ENCODE data around the gene SYCP2. TPM values are rescaled to one million over a fixed set of nuclear protein-coding genes. Genes with fewer than 3 reads are reported as not detected.

The SYCP2 gene
- total and polyA plus RNA-seq, 2 of the 8 experiments (the other 6 are each of a cell fraction or from before 2014, with no cell fraction given) = 0.02 to 0.50 TPM

GRCh38 chr20:59936409-59936808 lies 3.0 kb upstream of the SYCP2 start:
- POLR2A ChIA-PET (ENCODE audit: partially characterized antibody) = no interaction called here

More at GRCh38 chr20:59936409-59936808, 3.0 kb upstream of the SYCP2 start:
- Histone ChIP-seq H3K4ac (replicated peaks; ENCODE audit: insufficient read length, low read depth, low read length) (no peak overlapping the region), H3K36me3 (ENCODE audit: control insufficient read depth in 2 of 4, insufficient read depth in 4 of 4, low read length in 3 of 4) (peaks cover 0 to 13% (median 0%) of the 10 kb centered on the region in 4 experiments; a peak in 2 of 8 replicates), H3K9ac (replicated peaks in 1 of 4; ENCODE audit: extremely low read depth in 1 of 4, low read depth in 3 of 4, low read length in 3 of 4) (no peak overlapping the region), H2BK12ac (ENCODE audit: low read depth, low read length) (no peak overlapping the region), H3K27me3 (replicated peaks in 1 of 4; ENCODE audit: control insufficient read depth in 3 of 4, extremely low read depth in 1 of 4, insufficient read depth in 3 of 4, low read length in 3 of 4) (peaks cover 9 to 38% (median 30%) of the 10 kb centered on the region in 4 experiments), H3K9me3 (ENCODE audit: insufficient read depth in 2 of 2, low read depth in 1 of 2, low read length in 1 of 2) (peaks cover 5 to 19% of the 10 kb centered on the region in 2 experiments; a peak in 3 of 4 replicates), H3K56ac (replicated peaks; ENCODE audit: insufficient read length, low read depth, low read length) (no peak overlapping the region), H3K79me1 (ENCODE audit: low read depth, low read length) (no peaks in the 10 kb centered on the region), H2BK20ac (ENCODE audit: low read length) (no peak overlapping the region), H2BK5ac (ENCODE audit: low read depth, low read length) (no peak overlapping the region), H2BK15ac (ENCODE audit: low read length) (no peak overlapping the region), H3K23ac (ENCODE audit: insufficient read length) (no peak overlapping the region), H2AFZ (ENCODE audit: low read length) (no peak overlapping the region), H2AK5ac (ENCODE audit: low read depth, low read length) (no peak overlapping the region), H3K4me1 (replicated peaks in 1 of 4; ENCODE audit: control insufficient read depth in 3 of 4, insufficient read depth in 4 of 4, low read length in 3 of 4) (peaks cover 0 to 4% (median 2%) of the 10 kb centered on the region in 4 experiments; a peak in 4 of 7 replicates), H4K91ac (replicated peaks; ENCODE audit: insufficient read length, low read length) (no peak overlapping the region), H2BK120ac (replicated peaks; ENCODE audit: low read depth, low read length) (no peak overlapping the region), H3K23me2 (ENCODE audit: low read depth, low read length) (peaks cover 18% of the 10 kb centered on the region), H3K14ac (ENCODE audit: insufficient read length) (no peak overlapping the region), H4K8ac (ENCODE audit: extremely low read depth, insufficient read depth, low read length) (no peak overlapping the region), H3K27ac (ENCODE audit: low read depth, low read length) (no peak overlapping the region), H3K4me3 (ENCODE audit: extremely low read depth in 1 of 4, insufficient read depth in 2 of 4, low read depth in 3 of 4, low read length in 4 of 4) (no peak overlapping the region), H4K5ac (ENCODE audit: insufficient read length, low read depth, low read length) (no peak overlapping the region), H3K79me2 (ENCODE audit: control insufficient read depth in 1 of 2, insufficient read depth in 2 of 2, low read length in 2 of 2) (no peaks in the 10 kb centered on the region; a peak in 1 of 4 replicates), H3K18ac (ENCODE audit: extremely low read depth, low read length) (no peak overlapping the region), H4K20me1 (replicated peaks in 1 of 2; ENCODE audit: control insufficient read depth in 1 of 2, insufficient read depth in 2 of 2, low read length in 2 of 2) (peaks cover 0 to 7% of the 10 kb centered on the region in 2 experiments), H3K4me2 (ENCODE audit: insufficient read depth in 1 of 2, low read depth in 2 of 2, low read length in 2 of 2) (no peak overlapping the region)
- TF ChIP-seq, protein P1, sequence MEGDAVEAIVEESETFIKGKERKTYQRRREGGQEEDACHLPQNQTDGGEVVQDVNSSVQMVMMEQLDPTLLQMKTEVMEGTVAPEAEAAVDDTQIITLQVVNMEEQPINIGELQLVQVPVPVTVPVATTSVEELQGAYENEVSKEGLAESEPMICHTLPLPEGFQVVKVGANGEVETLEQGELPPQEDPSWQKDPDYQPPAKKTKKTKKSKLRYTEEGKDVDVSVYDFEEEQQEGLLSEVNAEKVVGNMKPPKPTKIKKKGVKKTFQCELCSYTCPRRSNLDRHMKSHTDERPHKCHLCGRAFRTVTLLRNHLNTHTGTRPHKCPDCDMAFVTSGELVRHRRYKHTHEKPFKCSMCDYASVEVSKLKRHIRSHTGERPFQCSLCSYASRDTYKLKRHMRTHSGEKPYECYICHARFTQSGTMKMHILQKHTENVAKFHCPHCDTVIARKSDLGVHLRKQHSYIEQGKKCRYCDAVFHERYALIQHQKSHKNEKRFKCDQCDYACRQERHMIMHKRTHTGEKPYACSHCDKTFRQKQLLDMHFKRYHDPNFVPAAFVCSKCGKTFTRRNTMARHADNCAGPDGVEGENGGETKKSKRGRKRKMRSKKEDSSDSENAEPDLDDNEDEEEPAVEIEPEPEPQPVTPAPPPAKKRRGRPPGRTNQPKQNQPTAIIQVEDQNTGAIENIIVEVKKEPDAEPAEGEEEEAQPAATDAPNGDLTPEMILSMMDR (IDR thresholded peaks at IDR 0.05; ENCODE audit: control extremely low read depth in 1 of 3, insufficient read depth in 1 of 3, low read depth in 1 of 3, low read length in 3 of 3) = no peak
- 93% methylated on average over 4 of the region's 4 CpGs; no CpG with 5 or more reads in 1 of the 2 experiments for WGBS, 2 experiments (ENCODE audit: extremely low coverage in 1 of 2, insufficient coverage in 1 of 2, insufficient read length in 1 of 2, insufficient replicate concordance in 2 of 2, low coverage in 1 of 2, low lambda C conversion rate in 2 of 2, missing lambda C conversion rate in 1 of 2)
- no peak for DNase-seq (ENCODE audit: low read depth in 1 of 2, low spot score in 2 of 2)
- CTCF ChIA-PET (ENCODE audit: partially characterized antibody) = interaction anchor here (1.1 to 3.5 kb wide), 5 partner anchors 9 to 825 kb away, joined by 3 to 23 read pairs (median 3); no protein-coding TSS in a partner anchor
- no peak for FAIRE-seq

Measured in H1 (cell line).